H54 (cell line): ENCODE results near the gene ISG15.

Experiments used
- DNase-seq: peaks from one replicate; pipeline ENCODE4 v3.0.0; 2011; ENCODE audit warnings: low spot score, mixed read lengths; ENCODE audit not compliant: insufficient read length
- FAIRE-seq: peaks from 3 replicates; lab custom pipeline; 2011; peaks lifted over from hg19 to GRCh38; lab: Jason Lieb, UNC
- POLR2A ChIP-seq: IDR thresholded peaks from 2 replicates; pipeline ENCODE4 v1.6.1; 2011; ENCODE audit warnings: low read depth, mild to moderate bottlenecking, low read length

ISG15 gene

DNA sequence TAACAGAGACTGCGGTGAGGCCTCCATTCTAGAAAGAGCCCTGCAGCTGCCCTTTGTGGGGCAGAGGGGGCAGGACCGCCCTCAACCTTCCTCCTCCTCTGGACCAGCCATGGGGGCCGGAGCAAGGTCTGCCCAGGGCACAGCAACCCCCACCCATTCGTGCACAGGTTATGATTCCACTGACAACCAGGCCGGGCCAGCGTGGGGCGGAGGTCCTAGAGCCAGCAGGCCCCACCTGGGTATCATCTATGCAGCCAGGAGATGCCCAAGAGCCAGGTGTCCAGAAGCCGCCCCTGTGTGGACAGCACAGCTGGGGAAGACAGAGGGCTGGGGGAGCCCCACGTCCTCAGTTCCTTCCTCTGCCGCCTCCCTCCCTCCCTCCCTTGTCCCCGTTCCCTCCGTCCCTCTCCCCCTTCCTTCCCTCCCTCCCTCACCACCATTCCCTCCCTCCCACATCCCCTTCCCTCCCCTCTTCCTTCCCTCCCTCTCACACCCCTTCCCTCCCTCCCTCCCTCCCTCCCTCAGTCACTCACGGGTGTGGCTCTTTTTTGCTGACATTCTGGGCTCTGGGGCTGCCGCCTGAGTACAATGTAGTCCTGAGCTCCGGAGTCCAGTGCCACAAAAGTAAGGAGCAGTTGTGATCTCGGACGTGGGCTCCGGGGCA is 48.5 kb downstream of the ISG15 start:
- DNase-seq (no peak), FAIRE-seq (no peak)
- no peak for TF ChIP-seq POLR2A

DNA sequence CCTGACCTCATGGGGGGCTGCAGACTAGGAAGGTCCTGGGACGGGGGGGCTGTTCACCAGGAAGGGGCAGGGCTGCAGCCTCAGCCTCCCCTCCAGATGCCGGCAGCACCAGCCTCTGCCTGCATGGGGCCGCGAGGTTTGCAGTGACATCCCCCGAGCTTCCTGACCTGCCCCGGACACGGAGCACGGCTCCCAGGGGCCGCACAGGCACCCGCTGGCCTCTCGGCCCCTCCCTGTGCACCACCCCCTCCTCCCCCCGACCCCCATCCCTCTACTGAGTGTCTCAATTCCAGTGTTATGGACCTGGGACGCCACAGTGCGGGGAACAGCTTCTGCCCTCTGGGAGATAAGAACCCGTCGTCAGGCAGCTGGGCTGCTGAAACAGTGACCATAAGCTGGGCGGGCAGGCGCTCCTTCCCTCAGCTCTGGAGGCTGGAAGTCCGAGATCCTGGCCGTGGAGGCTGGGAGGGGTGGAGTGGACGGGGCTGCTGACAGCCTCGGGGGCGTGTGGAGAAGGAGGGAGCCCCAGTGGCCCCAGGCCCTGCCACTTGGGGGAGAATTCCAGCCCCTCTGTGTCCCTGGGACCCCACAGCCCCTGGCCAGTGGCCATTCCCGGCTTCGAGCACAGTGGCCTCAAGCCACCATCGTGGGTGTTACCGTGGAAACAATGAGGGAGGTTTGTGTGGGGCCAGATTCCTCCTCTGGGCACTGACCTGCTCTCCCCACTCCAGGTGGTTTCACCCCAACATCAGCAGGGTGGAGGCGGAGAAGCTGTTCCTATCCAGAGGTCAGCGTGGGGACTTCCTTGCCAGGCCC is 49.3 kb downstream of the ISG15 start:
- no peak for FAIRE-seq
- TF ChIP-seq POLR2A = no peak
- no peak for DNase-seq

DNA sequence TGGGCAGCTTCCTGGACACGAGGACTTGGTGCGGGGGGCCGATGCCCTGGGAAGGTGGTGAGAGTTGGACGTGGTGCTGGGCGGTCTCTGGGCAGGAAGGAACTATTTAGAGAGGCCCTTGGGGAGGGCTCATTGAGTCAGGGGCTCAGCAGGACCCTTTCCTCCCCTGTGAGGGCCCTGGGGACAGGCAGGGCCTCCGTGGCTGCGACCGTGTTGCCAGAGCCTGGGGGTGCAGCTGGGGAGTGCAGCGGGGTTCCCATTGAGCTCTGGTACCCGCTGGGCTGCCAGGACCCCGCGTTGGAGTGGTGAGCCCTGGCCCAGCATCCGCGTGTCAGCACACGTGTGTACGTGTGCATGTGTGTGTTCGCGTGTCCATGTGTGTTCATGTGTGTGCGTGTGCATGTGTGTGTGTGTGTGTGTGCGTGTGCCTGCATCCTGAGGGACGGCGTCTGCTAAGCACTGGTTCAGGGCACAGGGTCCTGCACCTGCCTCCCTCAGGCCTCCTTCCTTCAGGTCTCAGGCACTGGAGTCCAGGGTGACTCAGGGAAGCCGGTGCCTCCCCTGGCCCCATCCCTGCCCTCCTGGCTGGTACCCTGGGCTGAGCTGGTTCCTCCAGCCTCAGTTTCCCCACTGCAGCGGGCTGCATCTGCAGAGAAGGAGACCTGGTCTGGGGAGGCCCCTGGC is 50.1 kb downstream of the ISG15 start:
- DNase-seq (no peak), FAIRE-seq (no peak)
- TF ChIP-seq POLR2A = no peak
